ENCODE data around the gene FOXF1.

GRCh38 chr16:86484240-86484639 lies 26.1 kb upstream of the FOXF1 start:
- TF ChIP-seq CTCF (IDR thresholded peaks at IDR 0.05) (no peak), POLR2A (IDR thresholded peaks at IDR 0.05) (no peak)

Data from testis (tissue), 2 donors.